Stimulated activated CD8-positive, alpha-beta memory T cell treated with anti-CD3 and anti-CD28 coated beads, Interleukin-4, amount 100 ng/mL, for 1 hour (primary cell): ENCODE results near the gene PRKCQ.
"Not testable (repeated sequence)": the region's sequence is repeated elsewhere in the genome, so short reads cannot be mapped to it uniquely, and the experiment has no call there.

Experiments used
- DNase-seq, 2 donors: peaks; one replicate each; pipeline ENCODE4 v3.0.0-alpha.2; 2020; ENCODE audit warnings: low read depth in 2 of 2, low spot score in 1 of 2

PRKCQ gene

GRCh38 chr10:6595499-6595898 is 15.4 kb upstream of the PRKCQ start:
- no peak for DNase-seq

GRCh38 chr10:6593241-6593671 is 13.2 kb upstream of the PRKCQ start:
- no peak for DNase-seq

- no peak for DNase-seq
These were observed 12.0 kb upstream of the PRKCQ start for GRCh38 chr10:6592080-6592479.

GRCh38 chr10:6591668-6592067 is 11.6 kb upstream of the PRKCQ start:
- DNase-seq, result no peak

- DNase-seq, result no peak
These were observed 10.0 kb upstream of the PRKCQ start for GRCh38 chr10:6590100-6590499.

GRCh38 chr10:6589287-6590094 is 9.4 kb upstream of the PRKCQ start:
- DNase-seq, result no peak

GRCh38 chr10:6588845-6589244 is 8.8 kb upstream of the PRKCQ start:
- no peak for DNase-seq

- no peak for DNase-seq
These were observed 8.0 kb upstream of the PRKCQ start for GRCh38 chr10:6588082-6588481.

GRCh38 chr10:6586501-6586900 is 6.4 kb upstream of the PRKCQ start:
- DNase-seq, result no peak

GRCh38 chr10:6583447-6583846 is 3.4 kb upstream of the PRKCQ start:
- DNase-seq, result no peak

GRCh38 chr10:6582913-6583312 is 2.8 kb upstream of the PRKCQ start:
- DNase-seq, result not testable (repeated sequence)

- DNase-seq, result no peak
These were observed 2.2 kb upstream of the PRKCQ start for GRCh38 chr10:6582298-6582697.

GRCh38 chr10:6581778-6582228 is 1.7 kb upstream of the PRKCQ start:
- DNase-seq, result no peak

GRCh38 chr10:6581223-6581622 is 1.1 kb upstream of the PRKCQ start:
- DNase-seq, result not testable (repeated sequence)

- DNase-seq, result peak; percentile 72 to 81
These were observed 378 bp upstream of the PRKCQ start for GRCh38 chr10:6580279-6581029.

- DNase-seq, result no peak
These were observed 733 bp downstream of the PRKCQ start for GRCh38 chr10:6579183-6579903.

GRCh38 chr10:6578795-6579182 is 1.3 kb downstream of the PRKCQ start:
- DNase-seq, result no peak

- DNase-seq, result no peak
These were observed 1.8 kb downstream of the PRKCQ start for GRCh38 chr10:6578251-6578771.

GRCh38 chr10:6576326-6576725 is 3.8 kb downstream of the PRKCQ start:
- DNase-seq, result no peak

GRCh38 chr10:6574664-6575176 is 5.4 kb downstream of the PRKCQ start:
- no peak for DNase-seq

GRCh38 chr10:6570893-6571292 is 9.2 kb downstream of the PRKCQ start:
- DNase-seq, result no peak
